GM19395 (cell line): ENCODE data around the gene BRME1.

ENCODE experiments used
- ATAC-seq: cut with Tn5 transposase; IDR thresholded peaks from one replicate; pipeline ENCODE4 v1.9.1; 2021; ENCODE audit warnings: mild to moderate bottlenecking, moderate library complexity; ENCODE audit not compliant: unreplicated experiment

BRME1 gene

GRCh38 chr19:13905634-13906520, at the start of gene BRME1, which contains the start of gene CC2D1A:
BRME1 (minus strand) TSS chr19:13906117; CDS start chr19:13904892, 1,225 bp downstream.
CC2D1A (plus strand) TSS chr19:13906201; CDS start chr19:13906442, 241 bp downstream.
- ATAC-seq, result peak; percentile 80

DNA sequence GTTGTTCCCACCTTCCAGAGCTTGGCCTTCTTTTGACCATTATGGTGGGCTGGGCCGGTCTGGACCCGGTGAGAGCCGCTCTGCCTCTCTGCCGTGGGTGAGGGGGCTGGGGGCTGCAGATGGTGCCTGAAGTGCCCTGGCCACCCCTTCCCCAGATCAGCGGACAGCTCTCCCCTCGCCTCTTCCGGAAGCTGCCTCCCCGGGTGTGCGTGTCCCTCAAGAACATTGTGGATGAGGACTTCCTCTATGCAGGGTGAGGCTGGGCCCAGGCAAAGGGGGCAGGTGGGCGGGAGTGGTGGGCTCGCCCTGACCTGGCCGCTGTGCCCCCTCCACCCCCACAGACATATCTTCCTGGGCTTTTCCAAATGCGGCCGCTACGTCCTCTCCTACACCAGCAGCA, 48.3 kb upstream of the BRME1 start:
- no peak for ATAC-seq

DNA sequence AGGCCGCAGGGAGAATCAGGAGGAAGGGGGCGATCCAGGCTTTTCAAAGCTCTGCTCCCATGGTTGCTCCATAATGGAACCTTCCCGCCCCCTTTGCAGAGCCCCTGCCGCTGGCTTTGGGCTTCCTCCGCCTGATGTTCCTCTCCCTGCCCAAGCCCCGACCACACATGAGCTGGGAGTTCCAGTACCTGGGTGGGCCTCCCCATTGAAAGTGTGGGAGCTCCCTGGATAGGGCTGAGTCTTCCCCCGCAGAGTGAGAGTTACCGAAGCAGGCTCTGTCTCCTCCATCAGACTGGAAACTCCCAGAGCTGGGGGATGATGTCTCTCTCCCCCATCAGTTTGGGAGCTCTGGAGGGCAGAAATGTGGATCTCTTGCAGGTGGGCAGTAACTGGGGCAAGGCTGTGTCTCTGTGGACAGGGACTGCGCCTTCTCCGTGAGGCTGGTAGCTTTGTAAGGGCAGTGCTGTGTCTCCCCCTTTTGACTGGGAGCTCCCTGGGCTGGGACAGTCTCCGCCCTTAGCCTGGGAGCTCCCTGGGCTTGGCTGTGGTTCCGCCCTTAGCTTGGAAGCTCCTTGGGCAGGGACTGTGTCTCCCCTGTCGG, 47.1 kb upstream of the BRME1 start:
- ATAC-seq, result no peak

GRCh38 chr19:13952154-13952930, 46.4 kb upstream of the BRME1 start, which contains the start of gene DCAF15:
DCAF15 (plus strand) TSS chr19:13952509; CDS start chr19:13952513, 4 bp downstream.
- peak; percentile 97 for ATAC-seq

- ATAC-seq, result no peak
Measured at GRCh38 chr19:13951799-13952153, 45.9 kb upstream of the BRME1 start.

GRCh38 chr19:13951043-13951442, 45.1 kb upstream of the BRME1 start:
- no peak for ATAC-seq

GRCh38 chr19:13946414-13946813, 40.5 kb upstream of the BRME1 start:
- no peak for ATAC-seq

GRCh38 chr19:13942023-13942684, 36.2 kb upstream of the BRME1 start:
- no peak for ATAC-seq

GRCh38 chr19:13938301-13939064, 32.6 kb upstream of the BRME1 start, which contains the start of gene PODNL1:
PODNL1 (minus strand) TSS chr19:13938417; CDS start chr19:13938181, 236 bp downstream.
- no peak for ATAC-seq

- no peak for ATAC-seq
Measured at GRCh38 chr19:13937479-13938300, 31.8 kb upstream of the BRME1 start.

DNA sequence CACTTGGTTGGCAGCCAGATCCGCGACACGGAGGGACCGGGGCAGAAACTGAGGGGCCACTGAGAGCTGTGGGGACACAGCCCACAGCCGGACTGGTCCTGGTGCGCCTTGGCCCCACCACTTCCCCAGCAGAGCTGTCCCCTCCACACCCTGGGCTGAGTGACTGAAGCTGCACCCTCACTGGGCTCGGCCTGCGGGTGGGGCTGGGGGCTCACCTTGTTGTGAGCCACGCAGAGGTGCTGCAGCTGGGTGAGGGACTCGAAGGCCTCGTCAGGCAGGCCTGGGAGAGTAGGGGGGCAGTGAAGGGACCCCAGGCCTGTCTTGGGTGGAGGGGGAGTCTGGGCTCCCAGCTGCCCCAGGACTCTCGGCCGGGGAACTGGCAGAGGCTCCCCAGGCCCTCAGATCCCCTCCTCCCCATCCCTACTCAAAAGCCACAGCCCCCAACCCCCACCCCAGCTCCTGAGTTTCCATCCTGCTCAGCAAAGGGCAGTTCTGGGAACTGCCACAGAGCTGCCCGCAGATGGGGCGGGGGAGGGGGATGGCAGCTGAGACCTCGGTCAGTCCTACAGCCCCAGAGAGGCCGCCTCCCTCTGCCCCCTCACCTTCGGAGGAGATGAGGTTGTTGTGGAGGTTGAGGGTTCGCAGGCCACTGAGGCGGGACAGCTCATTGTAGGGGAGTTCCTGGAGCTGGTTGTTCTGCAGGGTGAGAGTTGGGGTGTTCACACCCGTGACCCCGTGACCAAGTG, 30.0 kb upstream of the BRME1 start:
- ATAC-seq, result no peak

- ATAC-seq, result no peak
Measured at GRCh38 chr19:13934785-13935109, 28.8 kb upstream of the BRME1 start.

GRCh38 chr19:13932911-13933393, 27.0 kb upstream of the BRME1 start:
- ATAC-seq, result no peak

GRCh38 chr19:13932149-13932637, 26.3 kb upstream of the BRME1 start:
- ATAC-seq, result no peak

DNA sequence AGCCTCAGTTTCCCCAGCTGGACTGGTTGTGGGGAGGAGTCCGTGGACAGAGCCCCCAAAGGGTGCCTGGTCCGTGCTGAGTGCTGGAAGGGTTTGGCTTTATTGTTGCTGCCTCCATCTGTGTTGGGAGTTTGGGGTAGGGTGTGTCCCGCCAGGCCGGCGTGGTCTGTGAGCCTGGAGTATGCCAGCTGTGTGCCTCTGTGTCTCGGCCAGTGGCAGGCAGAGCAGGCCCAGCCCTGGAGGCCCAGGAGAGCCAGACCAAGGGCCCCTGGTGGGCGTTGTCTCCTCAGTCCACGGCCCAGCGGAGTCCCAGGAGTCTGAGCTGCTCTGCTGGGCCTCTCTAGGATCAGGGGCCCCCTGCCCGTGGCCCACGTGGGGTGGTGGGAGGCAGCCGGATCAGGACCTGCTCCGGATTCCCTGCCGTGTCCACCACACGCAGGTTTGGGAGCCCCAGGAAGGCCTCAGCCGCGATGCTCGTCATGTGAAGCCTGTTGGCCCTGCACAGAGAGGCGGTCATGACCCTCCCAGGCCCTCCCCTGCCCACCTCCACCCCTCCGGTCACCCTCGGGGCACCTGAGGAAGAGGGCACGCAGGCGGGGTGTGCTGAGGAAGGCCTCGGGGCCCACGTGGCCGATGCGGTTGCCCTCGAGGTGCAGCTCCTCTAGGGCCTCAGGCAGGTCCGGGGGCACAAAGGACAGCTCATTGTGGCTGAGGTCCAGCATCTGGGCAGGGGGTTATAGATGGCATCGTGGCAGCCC, 25.7 kb upstream of the BRME1 start:
- ATAC-seq, result no peak

GRCh38 chr19:13930402-13930801, 24.5 kb upstream of the BRME1 start:
- no peak for ATAC-seq

- no peak for ATAC-seq
Measured at GRCh38 chr19:13929956-13930355, 24.0 kb upstream of the BRME1 start.

- ATAC-seq, result no peak
Measured at GRCh38 chr19:13929340-13929739, 23.4 kb upstream of the BRME1 start.
